Measurements from ENCODE around the gene PRICKLE2.

The PRICKLE2 gene

DNA sequence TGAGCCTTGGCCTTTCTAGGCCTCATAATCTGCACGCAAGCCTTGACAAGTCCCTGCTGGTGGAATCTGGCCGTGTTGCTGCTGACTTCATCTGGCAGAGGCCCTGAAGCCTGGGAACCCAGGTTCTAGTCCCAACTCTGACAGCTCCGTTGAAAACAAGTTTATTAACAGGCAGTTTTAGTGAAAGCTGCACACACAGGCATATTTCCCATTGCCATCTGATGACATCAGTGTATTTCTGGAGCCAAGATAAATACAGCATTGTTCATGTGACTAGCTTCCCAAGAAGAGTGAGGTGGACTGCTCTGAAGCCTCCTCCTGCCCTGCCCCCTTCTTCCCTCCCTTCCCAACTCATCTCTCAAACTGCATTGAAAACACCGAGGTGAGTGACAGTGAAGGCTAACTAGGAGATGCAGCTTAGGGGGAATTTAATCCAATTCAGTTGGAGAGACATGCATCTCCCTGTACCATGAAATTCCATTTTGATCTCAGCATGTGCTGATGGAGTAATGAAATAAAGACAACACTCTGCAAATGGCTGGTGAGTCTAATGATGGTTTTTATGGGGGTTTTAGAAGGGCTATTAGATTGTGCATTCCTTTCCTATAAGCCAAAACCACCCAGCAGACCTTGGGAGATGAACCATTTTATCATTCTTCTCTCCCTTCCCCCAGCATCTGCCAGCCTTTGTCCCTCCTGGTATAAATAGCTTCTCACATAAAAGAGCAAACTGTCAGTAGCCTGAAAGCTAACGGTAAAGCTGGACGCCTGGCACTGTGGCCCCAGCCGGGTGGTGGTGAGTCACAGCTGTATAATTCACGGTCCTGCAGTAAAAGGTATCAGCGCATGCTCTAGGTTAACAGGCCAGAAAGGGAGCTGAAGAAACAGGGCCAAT is 38.0 kb downstream of the PRICKLE2 start:
- DNase-seq: no peak

DNA sequence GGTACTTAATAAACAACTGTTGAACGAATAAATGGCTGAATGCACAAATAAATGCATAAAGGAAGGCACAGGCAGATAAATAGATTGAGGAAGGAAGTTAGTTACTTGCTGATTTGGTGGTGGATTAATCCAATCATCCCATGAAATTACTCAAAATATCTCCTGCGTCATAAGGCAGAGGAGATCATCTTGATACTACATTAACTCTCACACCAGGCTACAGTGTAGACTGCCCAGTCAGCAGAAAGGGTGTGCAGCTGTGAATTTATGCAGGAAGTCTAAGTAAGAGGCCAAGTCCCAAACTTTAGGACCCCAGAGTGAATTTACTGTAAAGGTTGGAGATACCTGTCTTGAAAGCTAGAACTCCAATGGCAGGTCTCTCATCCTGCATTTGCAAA is 38.6 kb downstream of the PRICKLE2 start:
- DNase-seq: no peak

DNA sequence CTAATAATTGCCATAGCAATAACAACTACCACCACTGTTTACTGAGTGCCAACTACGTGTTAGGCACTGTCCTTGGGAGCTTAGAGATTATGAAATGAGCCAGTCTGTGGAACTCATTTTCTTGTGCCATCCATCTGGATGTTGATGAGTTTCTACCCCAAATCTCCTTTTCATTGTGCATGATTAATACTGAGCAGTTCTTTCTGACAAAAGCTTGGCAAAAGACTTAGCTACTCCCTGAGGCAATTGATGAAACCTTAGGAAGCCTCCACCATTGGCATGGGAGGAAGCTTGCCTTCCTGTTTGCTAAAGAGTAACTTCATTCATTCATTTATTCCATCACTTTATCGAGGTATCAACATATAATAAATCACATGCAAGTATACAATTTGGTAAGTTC is 39.8 kb downstream of the PRICKLE2 start:
- no peak for DNase-seq

DNA sequence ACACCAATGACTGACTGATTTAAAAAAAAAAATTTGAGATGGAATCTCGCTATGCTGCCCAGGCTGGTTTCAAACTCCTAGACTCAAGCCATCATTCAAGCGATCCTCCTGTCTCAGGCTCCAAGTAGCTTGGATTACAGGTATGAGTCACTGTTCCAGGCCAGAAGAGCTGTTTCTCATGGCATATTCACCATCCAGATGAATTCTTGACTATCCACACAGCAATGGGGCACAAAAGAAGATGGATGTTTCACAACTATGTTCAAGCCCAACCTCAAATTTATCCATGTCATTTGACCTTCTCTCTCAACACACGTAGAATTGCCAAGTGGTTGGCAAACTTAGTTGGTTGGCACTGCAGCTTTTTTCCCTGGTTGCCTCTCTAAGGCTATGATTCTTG is 40.6 kb downstream of the PRICKLE2 start:
- DNase-seq: no peak

DNA sequence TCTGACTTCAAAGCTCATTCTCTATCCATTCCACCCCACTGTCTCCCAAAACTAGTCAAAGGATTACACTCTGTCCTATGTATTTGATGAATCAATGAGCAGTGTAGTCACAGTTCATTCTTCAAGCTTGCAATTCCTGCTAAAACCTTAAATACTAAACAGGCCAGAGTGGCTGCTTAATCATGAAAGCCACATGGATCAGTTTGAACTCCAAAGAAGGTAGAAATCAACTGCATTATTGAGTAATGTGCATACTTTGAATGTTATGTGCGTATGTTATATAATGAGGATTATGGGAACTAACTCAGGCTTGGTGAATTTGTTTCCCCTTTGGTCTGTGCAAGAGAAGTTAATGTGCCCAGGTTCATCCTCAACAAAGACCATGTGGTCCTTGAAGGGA is 45.4 kb downstream of the PRICKLE2 start:
- no peak for DNase-seq

DNA sequence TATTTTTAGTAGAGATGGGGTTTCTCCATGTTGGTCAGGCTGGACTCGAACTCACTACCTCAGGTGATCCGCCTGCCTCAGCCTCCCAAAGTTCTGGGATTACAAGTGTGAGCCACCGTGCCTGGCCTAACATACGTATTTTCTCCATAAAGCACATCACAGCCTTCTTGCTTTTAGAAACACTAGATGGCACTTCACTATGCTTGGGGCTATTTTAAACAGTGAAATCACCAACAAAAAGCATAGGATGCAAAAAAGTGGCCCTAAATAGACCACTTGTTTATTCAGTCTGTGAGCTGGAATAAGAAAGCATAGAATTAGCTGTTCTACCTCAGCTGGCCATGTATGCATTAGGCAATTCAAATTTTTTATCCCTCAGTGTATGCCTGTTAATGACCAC is 46.0 kb downstream of the PRICKLE2 start:
- DNase-seq: no peak

DNA sequence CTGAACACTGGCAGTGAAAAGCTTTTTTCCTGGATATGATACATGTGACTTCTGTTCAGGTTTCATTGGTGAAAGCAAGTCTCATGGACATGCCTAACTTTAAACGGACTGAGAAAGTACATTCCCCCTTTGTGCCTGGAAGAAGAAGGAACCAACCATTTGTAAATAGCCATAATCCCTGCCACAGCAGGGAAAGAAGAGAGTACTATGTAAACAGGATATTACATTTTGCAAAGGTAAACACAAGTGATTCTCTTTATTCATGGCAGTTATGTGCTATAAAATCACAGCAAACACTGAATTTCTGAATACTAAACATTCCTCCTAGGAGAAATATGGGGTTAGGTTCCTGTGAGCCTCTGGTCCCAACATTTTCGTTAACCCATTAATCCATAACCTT is 46.8 kb downstream of the PRICKLE2 start:
- DNase-seq: no peak

DNA sequence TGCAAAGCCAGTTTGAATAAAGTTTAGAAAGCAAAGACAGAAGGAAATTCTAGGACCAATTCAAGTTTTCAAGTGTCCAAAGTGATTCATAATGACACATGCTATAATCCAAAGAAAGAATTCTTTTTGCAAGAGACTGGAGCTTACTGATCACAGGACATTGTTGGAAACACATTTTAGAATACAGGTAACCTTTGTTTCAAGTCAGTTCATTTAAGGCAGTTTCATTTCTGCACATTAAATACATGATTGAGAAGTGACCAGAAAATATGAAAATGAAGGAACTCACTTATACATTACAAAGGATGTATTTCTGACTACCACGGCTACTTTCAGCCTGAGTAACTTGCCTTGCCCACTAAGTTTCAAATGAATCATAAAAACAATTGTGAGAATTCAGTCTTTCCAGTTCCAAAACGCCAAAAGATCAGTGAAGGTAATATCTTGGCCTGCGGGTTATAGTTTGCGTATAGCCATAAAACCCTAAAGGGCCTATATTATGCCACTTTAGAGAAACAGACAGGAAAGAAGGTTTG is 48.7 kb downstream of the PRICKLE2 start:
- no peak for DNase-seq

DNA sequence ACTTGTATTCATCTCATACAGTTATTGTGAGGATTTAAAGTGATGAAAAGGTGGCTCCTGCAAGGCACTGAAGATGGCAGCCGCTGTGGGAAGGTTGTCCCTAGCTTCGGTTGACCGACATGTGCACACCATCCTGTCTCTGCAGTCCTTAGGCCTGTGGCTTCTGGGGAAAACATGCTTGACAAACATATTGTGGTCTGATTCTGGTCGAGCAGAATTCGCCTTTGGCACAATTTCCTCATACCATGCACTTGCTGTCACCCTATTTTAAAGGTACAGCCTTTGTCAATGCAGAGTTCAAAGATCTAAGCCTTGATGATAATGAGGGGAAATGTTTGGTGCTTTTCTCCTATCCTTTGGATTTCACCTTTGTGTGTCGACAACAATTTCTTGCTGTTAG is 50.9 kb downstream of the PRICKLE2 start:
- no peak for DNase-seq

DNA sequence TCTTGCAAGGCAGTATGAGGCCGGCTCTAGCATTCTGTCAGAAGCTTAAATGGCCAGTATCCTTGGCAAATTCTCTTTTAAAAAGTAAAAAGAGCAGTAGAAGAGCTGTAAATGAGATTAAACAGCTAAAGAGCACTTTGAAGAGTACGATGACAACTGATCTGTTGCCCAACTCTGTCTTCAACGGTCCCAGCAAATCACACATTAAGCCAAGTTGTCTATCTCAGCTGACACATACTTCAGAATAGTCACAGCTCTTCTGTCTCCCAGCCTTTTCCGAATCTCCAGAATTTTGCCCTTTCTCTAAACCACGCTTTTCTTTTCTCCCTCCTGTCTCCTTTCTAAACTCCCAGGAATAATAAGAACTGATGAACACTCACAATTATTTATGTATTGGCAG is 51.7 kb downstream of the PRICKLE2 start:
- DNase-seq: no peak

DNA sequence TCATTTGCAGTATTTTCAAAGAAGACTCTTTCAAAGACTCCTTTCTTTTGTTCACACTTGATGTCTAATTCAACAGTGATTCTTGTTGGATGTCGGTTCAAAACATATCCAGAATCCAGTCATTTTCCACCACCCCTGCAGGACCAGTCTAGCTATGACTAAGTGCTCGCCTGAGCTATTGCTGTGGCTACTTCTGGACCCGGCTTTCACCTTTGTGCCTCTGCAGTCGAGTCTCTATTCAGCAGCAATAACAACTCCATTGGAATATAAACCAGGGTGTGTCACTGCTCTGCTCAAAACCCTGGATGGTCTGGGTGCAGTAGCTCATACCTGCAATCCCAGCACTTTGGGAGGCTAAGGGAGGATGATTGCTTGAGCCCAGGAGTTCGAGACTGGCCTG is 55.0 kb downstream of the PRICKLE2 start:
- DNase-seq: no peak

DNA sequence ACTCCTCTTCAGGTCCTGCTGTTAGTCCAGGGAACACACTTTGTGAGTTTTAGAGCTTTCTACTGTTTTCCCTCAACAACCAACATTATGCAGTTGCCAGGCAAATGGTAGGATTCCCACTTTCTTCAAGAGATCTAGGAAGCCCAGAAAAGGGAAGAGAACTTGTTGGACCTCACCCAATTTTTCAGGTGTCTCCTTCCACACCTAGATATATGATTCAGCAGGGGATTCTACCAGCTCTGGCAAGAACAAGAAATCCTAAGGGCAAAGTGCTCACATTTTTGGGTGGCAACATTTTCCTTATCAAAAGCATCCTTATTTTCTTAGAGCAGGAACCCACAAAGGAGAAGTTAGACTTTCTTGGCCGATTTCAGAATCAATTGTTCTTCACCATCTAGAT is 57.4 kb downstream of the PRICKLE2 start:
- DNase-seq: no peak

DNA sequence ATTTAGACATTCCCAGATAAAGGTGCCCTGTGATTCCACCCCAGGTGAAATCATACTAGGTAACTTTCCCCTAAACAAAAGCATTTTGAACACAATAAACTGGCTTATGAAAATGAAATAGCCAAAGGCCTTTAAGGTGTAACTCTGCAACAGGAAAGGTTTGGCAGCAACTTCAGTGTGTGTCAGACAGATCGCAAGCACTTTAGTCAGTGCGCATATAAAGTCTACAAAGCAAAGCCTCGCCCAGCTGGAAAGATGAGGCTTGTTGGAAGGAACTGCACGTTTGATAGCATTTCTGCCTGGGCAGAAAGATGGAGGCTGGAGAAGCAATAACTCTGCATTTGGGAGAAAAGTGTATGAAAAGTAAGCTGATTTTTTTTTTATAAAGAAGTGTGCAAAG is 57.9 kb downstream of the PRICKLE2 start:
- DNase-seq: no peak

DNA sequence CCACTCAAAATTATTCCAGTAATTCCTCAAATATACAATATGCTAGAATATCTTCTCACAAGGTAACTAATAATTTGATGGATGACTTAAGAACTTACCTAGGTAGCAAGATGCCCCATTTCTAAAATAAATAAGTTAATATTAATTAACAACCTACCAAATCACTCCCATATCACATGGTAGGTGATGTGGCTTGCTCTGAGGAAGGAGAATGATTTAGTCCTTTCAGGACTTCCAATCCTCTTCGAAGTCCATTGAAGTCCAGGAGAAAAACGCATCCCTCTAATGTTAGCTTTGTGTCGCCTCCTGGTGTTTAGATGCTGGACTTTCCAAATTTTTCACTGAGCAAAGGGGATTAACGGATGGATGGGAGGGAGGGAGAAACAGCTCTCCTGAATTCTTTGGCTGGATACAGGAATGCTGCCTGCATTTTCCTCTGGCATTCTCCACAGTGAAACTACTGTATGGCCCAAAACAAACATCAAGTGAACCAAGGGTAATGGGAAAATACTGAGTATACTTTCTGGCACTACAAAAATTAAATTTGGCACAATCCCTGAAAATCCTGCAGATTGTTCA is 58.6 kb downstream of the PRICKLE2 start:
- no peak for DNase-seq

DNA sequence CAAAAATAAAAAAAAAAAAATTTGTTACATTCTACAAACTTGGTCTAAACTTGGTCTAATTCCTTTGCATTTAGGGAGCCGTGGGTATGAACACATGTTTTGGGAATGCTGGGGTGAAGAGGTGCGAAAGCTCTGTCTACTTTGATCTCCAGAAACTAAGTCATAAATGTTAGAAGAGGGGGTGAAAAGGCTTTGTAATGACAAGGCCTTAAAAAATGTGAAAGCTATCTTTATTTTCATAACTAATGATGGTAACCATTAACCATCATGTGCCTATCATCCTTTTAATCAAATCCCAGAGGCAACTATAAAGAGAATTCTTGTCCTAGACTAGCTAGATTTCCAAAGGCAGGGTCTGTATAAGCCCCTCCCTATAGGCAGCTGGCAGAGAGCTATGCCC is 60.9 kb downstream of the PRICKLE2 start:
- DNase-seq: no peak

DNA sequence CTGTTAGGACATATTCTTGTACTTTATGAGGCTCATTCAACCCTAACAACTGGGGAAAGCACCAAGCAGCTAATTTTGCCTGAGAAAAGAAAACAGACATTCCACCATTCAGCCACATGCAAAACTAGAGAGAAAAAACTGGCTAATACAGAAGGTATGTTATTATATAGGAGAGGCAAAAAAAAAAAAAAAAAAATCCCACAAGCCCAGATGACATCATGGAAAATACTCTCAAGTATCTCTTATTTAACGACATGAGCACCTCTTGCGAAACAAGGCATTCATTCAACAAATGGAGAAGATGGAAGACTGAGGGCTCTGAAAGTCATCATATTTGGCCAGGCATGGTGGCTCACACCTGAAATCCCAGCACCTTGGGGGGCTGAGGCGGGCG is 61.5 kb downstream of the PRICKLE2 start:
- no peak for DNase-seq

DNA sequence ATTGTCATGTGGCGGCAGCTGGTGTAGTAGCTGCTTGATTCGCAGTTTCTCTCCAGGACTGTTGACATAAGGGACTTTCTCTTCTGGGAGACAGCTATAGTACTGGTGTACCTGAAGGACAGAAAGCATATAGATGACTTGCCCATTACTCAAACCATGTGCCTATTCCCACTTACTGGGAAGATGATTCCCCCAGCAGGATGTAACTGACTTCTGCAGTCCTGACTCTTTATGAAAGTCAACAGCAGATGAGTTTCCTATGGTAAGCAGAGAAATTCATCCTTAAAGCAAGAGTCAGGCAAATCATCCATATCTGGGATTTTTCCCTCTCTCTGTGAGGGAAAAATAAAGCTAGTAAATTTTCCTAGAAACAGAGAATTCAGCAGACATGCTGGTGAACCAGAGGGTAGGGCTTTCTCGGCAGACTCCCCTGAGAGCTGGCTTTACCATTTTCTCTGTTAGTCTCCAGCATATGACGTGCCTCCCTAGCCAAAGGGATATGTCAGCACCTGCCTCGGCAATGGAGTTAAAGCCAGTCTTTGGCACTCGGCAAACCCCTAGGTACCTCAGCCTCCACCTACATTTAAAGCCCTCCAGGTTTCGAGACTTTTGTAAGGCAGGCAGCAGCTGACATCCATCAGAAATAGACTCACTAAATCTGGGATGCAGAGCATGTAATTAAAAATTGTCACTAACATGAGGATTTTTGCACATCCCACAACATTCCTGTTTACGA is 62.1 kb downstream of the PRICKLE2 start:
- no peak for DNase-seq

DNA sequence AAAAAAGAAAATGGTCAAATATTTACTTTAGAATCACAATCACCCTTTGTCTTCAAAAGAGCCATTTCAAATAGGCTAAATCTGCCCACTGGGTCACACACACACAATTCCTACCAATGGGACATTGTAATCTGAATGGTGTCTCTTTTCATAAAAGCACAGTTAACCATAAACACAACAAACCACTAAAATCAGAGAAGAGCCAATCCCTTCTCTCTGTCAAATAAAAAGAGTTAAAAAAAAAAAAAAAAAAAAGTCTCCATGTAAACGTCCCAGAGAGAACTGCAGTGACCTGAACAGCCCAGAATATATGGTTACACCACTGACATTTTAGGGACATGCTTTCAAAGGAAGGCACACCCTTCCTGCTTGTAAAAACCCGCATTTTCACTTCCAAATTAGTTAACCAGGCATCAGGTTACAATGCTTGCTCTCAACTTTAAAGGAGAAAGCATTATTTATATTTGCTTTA is 63.7 kb downstream of the PRICKLE2 start:
- no peak for DNase-seq

DNA sequence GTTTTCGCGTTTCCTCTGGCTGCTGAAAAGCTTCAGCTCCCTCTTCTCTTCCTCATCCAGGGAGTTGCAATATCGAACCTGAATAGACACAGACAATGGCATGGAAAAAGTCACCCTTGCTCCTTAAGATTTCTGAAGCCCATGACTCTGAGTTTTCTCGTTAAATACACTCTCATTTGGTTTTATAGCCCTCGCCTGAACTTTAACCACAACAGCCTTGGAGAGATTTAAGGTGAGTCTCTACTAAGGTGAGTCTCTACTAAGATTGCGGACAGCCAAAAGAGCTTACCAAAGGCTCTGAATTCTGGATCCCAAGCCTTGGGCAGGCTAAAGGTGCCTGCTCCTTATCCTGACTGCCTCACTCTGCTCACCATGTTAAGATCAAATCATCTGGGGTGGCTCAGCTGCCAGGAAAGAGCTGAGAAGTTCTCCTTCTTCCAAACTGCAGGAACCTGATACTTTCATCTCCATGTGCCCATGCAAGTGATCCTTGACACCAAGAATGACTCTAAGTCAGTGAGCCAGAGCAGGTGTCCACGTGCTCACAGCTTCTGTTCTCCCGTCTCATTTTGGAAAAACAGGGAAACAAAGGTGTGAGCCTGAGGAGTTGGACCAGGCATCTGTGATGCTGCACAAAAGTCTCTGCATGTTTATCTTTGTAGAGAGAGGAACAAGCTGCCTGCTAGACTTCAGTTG is 65.1 kb downstream of the PRICKLE2 start:
- DNase-seq: no peak

DNA sequence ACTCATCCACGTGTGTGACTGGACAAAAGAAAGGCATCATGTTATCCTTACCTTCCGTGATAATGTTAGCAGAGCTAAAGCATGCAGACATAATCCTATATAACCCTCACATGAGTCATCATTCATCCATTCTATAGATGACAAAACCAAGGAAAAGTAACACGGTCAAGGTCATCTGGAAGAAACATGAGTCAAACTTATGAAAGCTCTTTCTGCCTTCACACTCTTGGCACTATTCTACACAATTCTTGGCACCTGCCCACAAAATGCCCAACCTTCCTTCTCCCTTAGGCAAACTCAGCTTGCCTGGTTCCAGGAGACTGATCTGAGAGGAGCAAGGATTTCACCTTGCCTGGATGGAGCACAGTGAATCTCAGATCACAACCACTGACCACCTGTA is 66.9 kb downstream of the PRICKLE2 start:
- DNase-seq: no peak

DNA sequence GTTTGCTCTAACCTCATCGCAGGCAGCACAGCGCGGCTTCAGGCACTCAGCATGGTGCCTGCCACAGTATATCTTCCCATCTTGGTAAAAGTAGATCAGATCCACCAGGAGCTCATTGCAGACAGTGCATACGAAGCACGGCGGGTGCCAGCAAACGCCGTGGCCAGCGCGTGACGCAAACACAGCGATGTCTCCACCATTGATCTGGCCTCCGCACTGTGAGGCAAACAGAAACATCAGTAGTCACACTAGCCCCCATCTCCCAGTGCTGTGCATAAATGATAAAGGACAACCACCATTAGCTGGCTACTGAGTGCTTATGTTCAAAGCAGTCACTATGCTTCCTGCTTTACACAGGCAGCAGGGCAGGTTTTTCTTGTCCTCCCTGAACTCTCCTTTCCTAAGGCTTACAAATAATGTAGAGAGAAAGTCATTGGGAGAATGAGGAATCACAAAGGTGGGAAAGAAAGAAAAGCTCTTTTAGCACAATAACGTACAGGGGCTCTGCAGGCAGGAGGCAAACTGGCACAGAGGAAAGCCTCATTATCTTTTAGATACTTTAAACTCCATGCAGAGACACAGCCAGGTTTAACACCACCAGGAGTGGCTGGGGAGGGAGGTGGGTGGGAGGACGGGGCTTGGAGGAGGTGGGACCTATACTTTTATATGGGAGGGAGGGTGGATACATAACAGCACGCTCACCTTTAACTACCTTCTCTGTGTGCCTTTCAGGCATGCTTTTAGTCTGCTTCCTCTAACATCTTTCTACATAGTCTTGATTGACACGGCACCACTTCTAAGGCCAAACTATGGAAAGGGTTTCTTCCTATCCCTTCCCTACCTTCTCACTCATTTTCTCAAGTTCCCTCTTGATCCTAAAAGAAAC is 67.9 kb downstream of the PRICKLE2 start:
- no peak for DNase-seq

DNA sequence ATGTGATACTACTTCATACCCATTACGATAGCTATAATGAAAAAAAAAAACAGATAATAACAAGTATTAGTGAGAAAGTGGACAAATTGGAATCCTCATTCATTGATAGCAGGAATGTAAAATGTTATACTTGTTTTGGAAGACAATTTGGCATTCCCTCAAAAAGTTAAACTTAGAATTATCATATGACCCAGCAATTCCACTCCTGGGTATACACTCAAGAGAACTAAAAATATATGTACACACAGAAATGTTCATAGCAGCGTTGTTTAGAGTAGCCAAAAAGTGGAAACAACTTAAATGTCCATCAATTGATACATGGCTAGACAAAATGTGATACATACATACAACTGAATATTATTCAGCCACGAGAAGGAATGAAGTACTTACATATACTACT is 69.9 kb downstream of the PRICKLE2 start:
- DNase-seq: no peak

All from stimulated activated CD4-positive, alpha-beta T cell treated with anti-CD3 and anti-CD28 coated beads, Interleukin-15, amount 100 ng/mL, for 24 hours (primary cell).